Cardiac muscle cell (in vitro differentiated cells and primary cell): ENCODE data around the gene OR8U1. TPM values are rescaled to one million over a fixed set of nuclear protein-coding genes. Genes with fewer than 3 reads are reported as not detected.

Experiments used
- DNase-seq, 2 donors: peaks; one replicate each; pipeline versions ENCODE4 v3.0.0 to v3.0.0-alpha.2; 2010 to 2017; ENCODE audit warnings: low read depth in 1 of 2, low spot score in 1 of 2
- H3K27ac ChIP-seq: fragments of 200-600 bp; sonication (generic); 2 replicates; pipeline ENCODE4 v1.5.1; 2016
- H3K27me3 ChIP-seq: fragments of 200-600 bp; sonication (generic); 2 replicates; pipeline ENCODE4 v1.6.0; 2016; ENCODE audit warnings: control low read depth
- H3K36me3 ChIP-seq: fragments of 200-600 bp; sonication (generic); 2 replicates; pipeline ENCODE4 v1.5.1; 2016; ENCODE audit warnings: control low read depth
- H3K4me1 ChIP-seq: fragments of 200-600 bp; sonication (generic); 2 replicates; pipeline ENCODE4 v1.8.1; 2017; ENCODE audit warnings: low read depth, mild to moderate bottlenecking, mixed run types
- H3K4me3 ChIP-seq: fragments of 200-600 bp; sonication (generic); 2 replicates; pipeline ENCODE4 v1.5.1; 2016; ENCODE audit warnings: mild to moderate bottlenecking
- H3K9me3 ChIP-seq: fragments of 200-600 bp; sonication (generic); 2 replicates; pipeline ENCODE4 v1.5.1; 2017; ENCODE audit warnings: low read depth, mild to moderate bottlenecking, control low read depth
- polyA plus RNA-seq: library from polyadenylated mRNA; unstranded; fragments of >200 nt; fragmentation: Nextera tagmentation; extraction: Ambion mirVana; gene quantifications from 2 replicates; pipeline ENCODE4 v1.2.1, GENCODE V29; 2016
- total RNA-seq: library from RNA; depleted of rRNA; stranded (reverse); fragments of >200 nt; gene quantifications from 2 replicates; pipeline ENCODE4 v1.2.3, GENCODE V29; 2016
- TF ChIP-seq, protein P1 (sequence below): IDR thresholded peaks from 2 replicates; pipeline ENCODE4 v1.5.1; 2012; ENCODE audit warnings: low read depth, mild to moderate bottlenecking, low read length

The OR8U1 gene
- total RNA-seq = not detected in 2 replicates
- polyA plus RNA-seq = not detected in 2 replicates

DNA sequence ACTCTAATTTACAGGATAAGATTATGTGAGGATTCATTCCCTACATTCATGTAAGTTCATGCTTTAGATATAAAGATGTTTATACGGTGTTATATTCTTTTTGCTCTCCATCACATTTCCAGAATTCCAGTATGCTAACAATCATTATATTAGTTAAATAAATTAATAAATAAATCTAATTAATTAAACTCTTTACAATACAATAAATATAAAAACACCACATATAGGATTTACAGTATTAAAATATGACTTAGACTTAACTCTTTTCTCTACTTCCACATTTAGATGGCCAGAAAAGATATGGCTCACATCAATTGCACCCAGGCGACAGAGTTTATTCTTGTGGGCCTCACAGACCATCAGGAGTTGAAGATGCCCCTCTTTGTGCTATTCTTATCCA lies at the start of gene OR8U1:
Gene OR8U1, plus strand, starts transcription at position 301 of the 400 bp plus-strand sequence. Its CDS starts 0 bp downstream, at position 301.
- no peak within 1 kb of the TSS for H3K4me3 ChIP-seq
- H3K27me3 ChIP-seq = no peaks in the 10 kb centered on the region
- TF ChIP-seq, protein P1, sequence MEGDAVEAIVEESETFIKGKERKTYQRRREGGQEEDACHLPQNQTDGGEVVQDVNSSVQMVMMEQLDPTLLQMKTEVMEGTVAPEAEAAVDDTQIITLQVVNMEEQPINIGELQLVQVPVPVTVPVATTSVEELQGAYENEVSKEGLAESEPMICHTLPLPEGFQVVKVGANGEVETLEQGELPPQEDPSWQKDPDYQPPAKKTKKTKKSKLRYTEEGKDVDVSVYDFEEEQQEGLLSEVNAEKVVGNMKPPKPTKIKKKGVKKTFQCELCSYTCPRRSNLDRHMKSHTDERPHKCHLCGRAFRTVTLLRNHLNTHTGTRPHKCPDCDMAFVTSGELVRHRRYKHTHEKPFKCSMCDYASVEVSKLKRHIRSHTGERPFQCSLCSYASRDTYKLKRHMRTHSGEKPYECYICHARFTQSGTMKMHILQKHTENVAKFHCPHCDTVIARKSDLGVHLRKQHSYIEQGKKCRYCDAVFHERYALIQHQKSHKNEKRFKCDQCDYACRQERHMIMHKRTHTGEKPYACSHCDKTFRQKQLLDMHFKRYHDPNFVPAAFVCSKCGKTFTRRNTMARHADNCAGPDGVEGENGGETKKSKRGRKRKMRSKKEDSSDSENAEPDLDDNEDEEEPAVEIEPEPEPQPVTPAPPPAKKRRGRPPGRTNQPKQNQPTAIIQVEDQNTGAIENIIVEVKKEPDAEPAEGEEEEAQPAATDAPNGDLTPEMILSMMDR = no peak
- no peaks in the 10 kb centered on the region for H3K36me3 ChIP-seq
- no peaks in the 10 kb centered on the region for H3K9me3 ChIP-seq
- H3K27ac ChIP-seq = no peak within 1 kb of the TSS
- no peaks in the 10 kb centered on the region for H3K4me1 ChIP-seq
- no peak for DNase-seq

DNA sequence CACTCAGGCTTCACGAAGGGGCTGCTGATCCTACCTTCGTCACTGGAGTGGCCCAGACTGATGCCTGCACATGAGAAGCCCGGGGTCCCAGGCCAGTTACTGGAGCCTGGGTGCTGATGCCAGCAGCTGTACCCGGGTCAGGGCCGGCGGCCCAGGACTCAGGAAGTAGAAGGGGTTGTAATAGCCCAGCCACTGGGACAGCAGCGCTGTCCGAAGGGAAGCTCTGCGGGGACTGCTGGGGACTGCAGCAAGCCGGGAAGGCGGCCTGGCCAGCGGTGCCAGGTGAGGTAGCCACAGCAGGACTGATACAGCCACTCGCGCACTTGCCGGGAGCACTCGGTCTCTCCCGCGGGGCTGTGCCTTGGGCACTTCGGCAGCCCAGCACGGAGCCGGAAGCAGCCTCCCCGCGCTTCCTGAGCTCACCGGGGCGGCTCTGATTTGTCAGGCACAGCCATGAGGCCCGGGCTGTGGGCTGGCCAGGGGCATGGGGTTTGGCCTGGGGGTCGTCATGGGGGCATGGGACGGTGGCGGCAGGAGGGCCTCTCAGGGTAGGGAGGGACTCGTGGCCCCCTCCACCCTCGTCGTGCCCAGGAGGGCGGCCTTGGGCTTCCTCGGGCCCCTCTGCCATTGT lies 43.4 kb upstream of the OR8U1 start:
- Histone ChIP-seq H3K36me3 (no peaks in the 10 kb centered on the region), H3K9me3 (no peaks in the 10 kb centered on the region), H3K4me3 (no peak overlapping the region), H3K27ac (no peak overlapping the region), H3K27me3 (no peaks in the 10 kb centered on the region), H3K4me1 (no peaks in the 10 kb centered on the region)
- TF ChIP-seq, protein P1 = no peak
- DNase-seq = no peak

GRCh38 chr11:56333156-56333555 lies 42.3 kb upstream of the OR8U1 start:
- H3K27me3 ChIP-seq = no peaks in the 10 kb centered on the region
- no peaks in the 10 kb centered on the region for H3K36me3 ChIP-seq
- DNase-seq = no peak
- no peak overlapping the region for H3K27ac ChIP-seq
- H3K4me1 ChIP-seq = no peaks in the 10 kb centered on the region
- no peaks in the 10 kb centered on the region for H3K9me3 ChIP-seq
- TF ChIP-seq, protein P1 = no peak
- no peak overlapping the region for H3K4me3 ChIP-seq

GRCh38 chr11:56340289-56340688 lies 35.1 kb upstream of the OR8U1 start:
- DNase-seq = no peak
- no peaks in the 10 kb centered on the region for H3K9me3 ChIP-seq
- H3K27me3 ChIP-seq = no peaks in the 10 kb centered on the region
- H3K4me1 ChIP-seq = no peaks in the 10 kb centered on the region
- TF ChIP-seq, protein P1 = no peak
- H3K27ac ChIP-seq = no peak overlapping the region
- H3K4me3 ChIP-seq = no peak overlapping the region
- no peaks in the 10 kb centered on the region for H3K36me3 ChIP-seq

GRCh38 chr11:56345739-56346138 lies 29.7 kb upstream of the OR8U1 start, which contains the start of gene OR8K1:
TSS of gene OR8K1 (plus strand) at chr11:56346039. CDS start at chr11:56346039, 0 bp downstream.
- DNase-seq = no peak
- Histone ChIP-seq H3K4me3 (no peak within 1 kb of the TSS), H3K36me3 (no peaks in the 10 kb centered on the region), H3K27ac (no peak within 1 kb of the TSS), H3K27me3 (no peaks in the 10 kb centered on the region), H3K9me3 (no peaks in the 10 kb centered on the region), H3K4me1 (no peaks in the 10 kb centered on the region)
- TF ChIP-seq, protein P1 = no peak
